22Rv1 (cell line): Measurements from ENCODE around the gene SYT9.

Source experiments
- H3K27ac ChIP-seq: fragments of 450-650 bp; 2 replicates; pipeline ENCODE4 v1.5.1; 2017
- CTCF ChIP-seq: fragments of 450-650 bp; IDR thresholded peaks from 2 replicates; pipeline ENCODE4 v1.5.1; 2017; ENCODE audit warnings: mild to moderate bottlenecking
- ZFX ChIP-seq: fragments of 450-650 bp; IDR thresholded peaks from 2 replicates; pipeline ENCODE4 v1.6.1; 2017; ENCODE audit warnings: antibody characterized with exemption, borderline replicate concordance

Gene SYT9

GRCh38 chr11:7239877-7240276 is 11.8 kb upstream of the SYT9 start:
- no peak overlapping the region for H3K27ac ChIP-seq
- TF ChIP-seq ZFX: no peak
- TF ChIP-seq CTCF: no peak

- no peak overlapping the region for H3K27ac ChIP-seq
- TF ChIP-seq CTCF (no peak), ZFX (no peak)
Observed at GRCh38 chr11:7245341-7245740, 6.4 kb upstream of the SYT9 start.

GRCh38 chr11:7246179-7246578 is 5.5 kb upstream of the SYT9 start:
- no peak overlapping the region for H3K27ac ChIP-seq
- TF ChIP-seq ZFX (no peak), CTCF (no peak)

- H3K27ac ChIP-seq: no peak overlapping the region
- TF ChIP-seq CTCF (no peak), ZFX (no peak)
Observed at GRCh38 chr11:7250166-7250565, 1.5 kb upstream of the SYT9 start.

GRCh38 chr11:7251487-7251835 is 243 bp upstream of the SYT9 start:
- TF ChIP-seq ZFX (no peak), CTCF (no peak)
- H3K27ac ChIP-seq: no peak overlapping the region

GRCh38 chr11:7252683-7253213 is 1.0 kb downstream of the SYT9 start:
- no peak overlapping the region for H3K27ac ChIP-seq
- TF ChIP-seq ZFX: no peak
- no peak for TF ChIP-seq CTCF

- no peak overlapping the region for H3K27ac ChIP-seq
- no peak for TF ChIP-seq ZFX
- no peak for TF ChIP-seq CTCF
Observed at GRCh38 chr11:7253800-7254199, 2.1 kb downstream of the SYT9 start.
